Measurements from ENCODE around the gene RNF144B. TPM values are rescaled to one million over a fixed set of nuclear protein-coding genes. Genes with fewer than 3 reads are reported as not detected.
"Not testable (repeated sequence)": the region's sequence is repeated elsewhere in the genome, so short reads cannot be mapped to it uniquely, and the experiment has no call there.

The RNF144B gene
- total RNA-seq, 2 experiments from 2014 or later: 1.3 to 1.7 TPM

DNA sequence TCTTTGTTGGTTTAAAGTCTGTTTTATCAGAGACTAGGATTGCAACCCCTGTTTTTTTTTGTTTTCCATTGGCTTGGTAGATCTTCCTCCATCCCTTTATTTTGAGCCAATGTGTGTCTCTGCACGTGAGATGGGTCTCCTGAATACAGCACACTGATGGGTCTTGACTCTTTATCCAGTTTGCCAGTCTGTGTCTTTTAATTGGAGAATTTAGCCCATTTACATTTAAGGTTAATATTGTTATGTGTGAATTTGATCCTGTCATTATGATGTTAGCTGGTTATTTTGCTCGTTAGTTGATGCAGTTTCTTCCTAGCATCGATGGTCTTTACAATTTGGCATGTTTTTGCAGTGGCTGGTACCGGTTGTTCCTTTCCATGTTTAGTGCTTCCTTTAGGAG, 29.6 kb upstream of the RNF144B start:
- CTCF ChIA-PET; H3K27me3 Mint-ChIP-seq; H3K36me3 Mint-ChIP-seq (ENCODE audit: low read depth); H3K27ac Mint-ChIP-seq; POLR2A ChIA-PET; H3K4me1 Mint-ChIP-seq; H3K9me3 Mint-ChIP-seq; DNase-seq; H3K4me3 Mint-ChIP-seq: not testable (repeated sequence)

DNA sequence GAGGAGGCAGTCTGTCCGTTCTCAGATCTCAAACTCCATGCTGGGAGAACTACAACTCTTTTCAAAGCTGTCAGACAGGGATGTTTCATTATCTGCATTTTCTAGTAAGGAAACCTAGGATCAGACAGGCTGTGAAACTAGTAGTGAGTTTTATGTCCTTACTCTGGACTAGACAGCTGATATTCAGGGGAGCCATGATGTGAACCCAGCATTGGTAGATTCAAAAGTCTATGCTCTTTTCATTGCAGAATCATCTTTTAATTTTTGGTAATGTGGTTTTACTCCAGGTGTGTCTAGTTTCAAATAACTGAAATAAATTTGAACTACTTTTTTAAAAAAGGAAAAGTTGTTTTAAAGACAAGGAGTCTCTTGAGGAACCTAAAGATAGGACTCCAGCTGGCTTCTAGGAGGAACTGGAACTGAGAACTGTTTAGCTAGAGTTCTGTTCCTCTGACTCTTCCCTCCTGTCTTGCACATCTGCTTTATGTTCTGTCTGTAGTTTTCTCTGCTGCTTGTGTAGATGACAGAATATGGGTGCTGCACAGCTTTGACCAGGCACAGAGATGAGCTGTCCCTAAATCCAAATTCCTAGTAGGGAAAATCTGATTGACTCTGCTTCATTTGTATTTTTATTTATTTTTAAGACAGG, 27.8 kb upstream of the RNF144B start:
- no peaks in the 10 kb centered on the region for H3K36me3 Mint-ChIP-seq (ENCODE audit: low read depth)
- H3K27ac Mint-ChIP-seq: no peak overlapping the region
- ChIA-PET POLR2A (no interaction called here), CTCF (interaction anchor here (1.4 kb wide), 1 partner anchor 10 kb away, joined by 4 read pairs; no protein-coding TSS in a partner anchor)
- no peaks in the 10 kb centered on the region for H3K9me3 Mint-ChIP-seq
- DNase-seq: no peak
- no peaks in the 10 kb centered on the region for H3K4me1 Mint-ChIP-seq
- H3K27me3 Mint-ChIP-seq: peaks cover 5% of the 10 kb centered on the region
- no peak overlapping the region for H3K4me3 Mint-ChIP-seq

DNA sequence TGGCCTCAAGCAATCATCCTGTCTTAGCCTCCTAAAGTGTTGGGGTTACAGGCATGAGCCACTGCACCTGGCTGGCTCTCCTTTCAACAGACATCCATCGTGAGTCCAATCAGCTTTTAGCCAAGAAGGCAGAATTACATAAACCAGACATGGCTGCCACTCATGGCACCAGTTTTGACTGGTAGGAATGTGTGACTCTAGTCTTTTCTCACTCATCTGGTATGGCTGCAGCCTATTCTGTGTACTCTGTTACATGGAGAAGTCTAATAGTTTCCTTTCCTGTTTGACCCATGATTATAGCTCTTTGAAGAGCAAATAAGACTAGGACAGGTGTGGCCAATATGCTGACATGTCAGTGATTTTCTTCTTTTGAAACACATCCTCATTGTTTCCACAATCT, 27.0 kb upstream of the RNF144B start:
- no peak overlapping the region for H3K27ac Mint-ChIP-seq
- no peaks in the 10 kb centered on the region for H3K4me1 Mint-ChIP-seq
- no peak for DNase-seq
- H3K4me3 Mint-ChIP-seq: no peak overlapping the region
- no peaks in the 10 kb centered on the region for H3K9me3 Mint-ChIP-seq
- ChIA-PET CTCF (interaction anchor here (1.0 kb wide), 1 partner anchor 37 kb away, joined by 3 read pairs; no protein-coding TSS in a partner anchor), POLR2A (no interaction called here)
- no peaks in the 10 kb centered on the region for H3K36me3 Mint-ChIP-seq (ENCODE audit: low read depth)
- peaks cover 4% of the 10 kb centered on the region for H3K27me3 Mint-ChIP-seq

DNA sequence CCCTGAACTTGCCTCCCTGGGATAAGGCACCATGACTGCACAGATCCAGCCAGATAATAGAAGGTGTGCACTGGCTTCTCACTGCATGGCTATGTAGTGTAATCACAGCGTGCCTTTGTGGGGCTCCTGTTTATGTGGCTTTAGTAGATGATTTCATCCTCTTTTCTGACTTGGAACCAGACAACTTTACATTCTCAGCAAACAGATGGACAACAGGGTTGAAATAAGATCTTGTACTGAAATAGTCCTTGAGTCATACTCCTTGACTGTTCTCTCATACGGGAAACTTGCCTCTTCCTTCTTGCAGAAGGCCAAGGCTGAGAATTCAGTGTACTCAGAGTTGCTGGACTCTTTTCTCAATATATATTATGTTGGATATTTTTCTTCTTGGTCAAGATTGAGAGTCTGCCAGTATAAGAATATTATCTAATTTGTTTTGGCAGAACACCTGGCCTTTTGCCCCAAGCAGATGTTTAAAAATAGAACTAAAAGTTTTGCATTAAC, 25.0 kb upstream of the RNF144B start:
- Mint-ChIP-seq H3K9me3 (peaks cover 2% of the 10 kb centered on the region), H3K27ac (no peak overlapping the region), H3K4me1 (no peaks in the 10 kb centered on the region), H3K4me3 (no peak overlapping the region), H3K27me3 (peaks cover 4% of the 10 kb centered on the region), H3K36me3 (ENCODE audit: low read depth) (no peaks in the 10 kb centered on the region)
- CTCF ChIA-PET: no interaction called here
- DNase-seq: no peak
- POLR2A ChIA-PET: no interaction called here

DNA sequence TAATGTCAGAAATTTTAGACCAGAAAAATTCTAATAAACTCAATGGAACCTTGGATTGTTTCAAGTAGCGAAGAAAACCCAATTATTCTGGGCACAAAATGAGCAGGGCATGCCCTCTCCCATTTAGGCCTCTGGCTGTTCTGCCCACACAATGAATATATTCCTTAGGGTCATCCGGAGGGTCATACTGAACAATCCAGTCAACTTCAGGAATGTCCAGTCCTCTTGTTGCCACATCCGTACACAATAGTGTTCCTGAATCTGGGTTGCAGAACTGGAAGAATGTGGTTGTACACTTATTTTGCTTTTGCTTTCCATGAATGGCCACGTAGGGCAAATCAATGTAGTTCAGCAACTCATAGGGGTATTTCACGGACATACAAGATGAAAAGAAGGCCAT, 23.4 kb upstream of the RNF144B start:
- Mint-ChIP-seq H3K4me1 (no peaks in the 10 kb centered on the region), H3K9me3 (peaks cover 5% of the 10 kb centered on the region), H3K27me3 (peaks cover 4% of the 10 kb centered on the region), H3K27ac (no peak overlapping the region), H3K36me3 (ENCODE audit: low read depth) (no peaks in the 10 kb centered on the region), H3K4me3 (no peak overlapping the region)
- CTCF ChIA-PET: no interaction called here
- POLR2A ChIA-PET: no interaction called here
- no peak for DNase-seq

DNA sequence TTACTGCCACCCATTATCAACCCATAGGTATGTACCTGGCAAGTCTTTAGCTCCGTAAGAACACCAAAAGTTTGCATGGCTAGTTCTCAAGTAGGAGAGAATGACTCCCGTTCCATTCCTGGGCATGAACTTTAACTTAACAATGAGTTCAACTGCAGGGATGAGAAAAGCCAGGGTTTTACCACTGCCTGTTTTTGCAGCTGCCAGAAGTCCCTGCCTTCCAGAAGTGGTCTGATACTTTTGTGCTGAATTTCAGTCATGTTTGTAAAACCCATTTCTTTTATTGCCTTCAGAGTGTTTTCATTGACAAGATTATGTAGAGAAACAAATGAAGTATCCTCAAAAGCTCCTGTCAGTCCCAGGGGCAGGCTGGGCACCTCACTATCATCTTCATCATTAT, 22.6 kb upstream of the RNF144B start:
- H3K27ac Mint-ChIP-seq; CTCF ChIA-PET; H3K9me3 Mint-ChIP-seq; POLR2A ChIA-PET; H3K27me3 Mint-ChIP-seq; H3K4me3 Mint-ChIP-seq; H3K4me1 Mint-ChIP-seq; DNase-seq; H3K36me3 Mint-ChIP-seq (ENCODE audit: low read depth): not testable (repeated sequence)

DNA sequence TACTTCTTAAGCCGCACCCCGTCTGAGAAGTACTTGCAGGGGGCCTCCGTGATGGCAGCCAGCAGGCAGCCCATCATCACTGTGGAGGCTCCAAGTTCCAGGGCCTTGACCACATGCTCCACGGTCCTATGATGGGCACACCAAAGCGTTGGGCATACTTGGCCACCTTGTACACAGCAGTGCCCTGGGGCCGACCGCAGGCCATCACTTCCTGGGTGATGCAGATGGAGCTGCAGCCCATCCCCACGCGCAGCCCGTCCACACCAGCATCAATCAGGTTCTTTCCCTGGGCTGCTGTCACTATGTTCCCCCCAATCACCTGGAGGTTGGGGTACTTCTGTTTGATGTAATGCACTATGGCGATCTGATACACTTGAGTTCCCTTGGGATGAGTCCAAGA, 19.8 kb upstream of the RNF144B start:
- Mint-ChIP-seq H3K36me3 (ENCODE audit: low read depth) (no peaks in the 10 kb centered on the region), H3K27ac (no peak overlapping the region), H3K27me3 (peaks cover 4% of the 10 kb centered on the region), H3K4me3 (no peak overlapping the region), H3K9me3 (peaks cover 5% of the 10 kb centered on the region), H3K4me1 (no peaks in the 10 kb centered on the region)
- ChIA-PET POLR2A (no interaction called here), CTCF (interaction anchor here (0.7 kb wide), 1 partner anchor 18 kb away, joined by 3 read pairs; no protein-coding TSS in a partner anchor)
- no peak for DNase-seq

DNA sequence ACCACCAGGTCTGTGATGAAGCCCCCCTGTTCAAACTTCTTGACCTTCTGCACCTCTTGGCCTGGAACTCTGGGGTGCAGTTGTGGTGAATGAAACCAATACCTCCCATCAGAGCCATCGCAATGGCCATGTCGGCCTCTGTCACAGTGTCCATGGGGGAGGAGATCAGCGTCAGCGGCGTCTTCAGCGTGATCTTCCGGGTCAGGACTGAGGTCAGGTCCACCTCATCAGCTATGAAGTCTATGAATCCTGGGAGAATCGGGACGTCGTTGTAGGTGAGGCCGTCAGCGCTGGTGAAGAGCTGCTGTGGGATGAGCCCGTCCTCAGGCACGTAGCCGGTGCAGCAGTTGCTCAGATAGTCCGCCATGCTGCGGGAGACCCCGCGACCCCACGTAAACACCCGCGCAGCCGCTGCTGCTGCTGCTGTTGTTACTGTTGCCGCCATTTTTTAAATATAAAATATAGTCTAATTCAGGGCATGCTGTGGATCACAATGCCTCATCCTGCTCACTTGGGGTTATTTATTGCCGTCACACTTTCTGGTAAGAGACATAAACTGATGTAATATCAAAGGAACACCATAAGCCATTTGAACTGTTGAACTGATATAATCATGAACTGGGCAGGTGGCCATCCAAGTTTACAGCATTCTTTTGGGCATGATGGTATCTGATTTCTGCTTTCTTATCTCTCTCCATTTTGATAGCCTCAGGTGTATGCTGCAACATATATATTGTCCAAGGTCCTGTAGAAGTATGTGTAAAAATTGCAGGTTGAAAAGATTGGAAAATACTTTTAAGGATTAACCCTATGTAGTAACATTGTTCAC, 18.7 kb upstream of the RNF144B start:
- POLR2A ChIA-PET: no interaction called here
- CTCF ChIA-PET: no interaction called here
- Mint-ChIP-seq H3K9me3 (peaks cover 5% of the 10 kb centered on the region), H3K27ac (no peak overlapping the region), H3K4me3 (no peak overlapping the region), H3K36me3 (ENCODE audit: low read depth) (no peaks in the 10 kb centered on the region), H3K27me3 (peaks cover 4% of the 10 kb centered on the region), H3K4me1 (no peaks in the 10 kb centered on the region)
- no peak for DNase-seq

DNA sequence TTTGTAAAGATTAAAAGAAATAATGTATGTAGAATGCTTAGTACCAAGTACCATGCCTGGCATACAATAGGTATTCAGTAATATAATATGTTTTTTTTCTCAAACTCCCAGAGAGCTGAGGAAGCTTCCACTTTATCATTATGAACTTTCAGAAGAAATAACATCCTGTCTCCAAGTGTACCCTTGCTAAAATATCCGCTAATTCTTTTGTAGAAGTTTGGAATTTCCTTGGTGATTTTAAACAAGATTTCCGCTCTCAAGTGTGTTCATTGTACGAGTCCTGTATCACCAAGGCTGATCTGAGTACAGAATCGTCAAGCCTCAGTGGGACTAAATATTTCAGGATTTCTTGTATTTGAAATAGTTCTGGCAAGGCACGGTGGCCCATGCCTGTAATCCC, 16.1 kb upstream of the RNF144B start:
- Mint-ChIP-seq H3K27ac (no peak overlapping the region), H3K4me1 (no peaks in the 10 kb centered on the region), H3K36me3 (ENCODE audit: low read depth) (no peaks in the 10 kb centered on the region), H3K4me3 (no peak overlapping the region), H3K27me3 (no peaks in the 10 kb centered on the region), H3K9me3 (peaks cover 3% of the 10 kb centered on the region)
- CTCF ChIA-PET: interaction anchor here (0.9 kb wide), 1 partner anchor 49 kb away, joined by 3 read pairs; no protein-coding TSS in a partner anchor
- DNase-seq: no peak
- POLR2A ChIA-PET: no interaction called here

DNA sequence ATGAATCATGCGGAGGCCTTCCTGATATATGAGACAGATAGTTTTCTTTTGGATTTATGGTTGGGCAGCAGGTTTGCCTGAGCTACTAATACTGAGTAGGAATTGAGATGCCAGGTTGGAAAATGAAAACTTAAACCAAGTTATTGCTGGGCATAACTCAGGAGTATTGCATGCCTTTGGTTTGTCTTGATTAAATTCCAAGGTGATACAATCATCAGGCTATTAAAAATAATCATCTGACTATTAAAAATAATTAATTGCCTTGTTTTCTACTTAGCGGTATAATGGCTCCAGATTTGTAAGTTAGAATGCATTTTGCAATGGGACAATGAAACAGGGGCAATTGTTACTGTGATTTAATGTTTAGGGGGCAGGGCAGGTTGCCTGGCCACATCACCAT, 15.5 kb upstream of the RNF144B start:
- DNase-seq: no peak

DNA sequence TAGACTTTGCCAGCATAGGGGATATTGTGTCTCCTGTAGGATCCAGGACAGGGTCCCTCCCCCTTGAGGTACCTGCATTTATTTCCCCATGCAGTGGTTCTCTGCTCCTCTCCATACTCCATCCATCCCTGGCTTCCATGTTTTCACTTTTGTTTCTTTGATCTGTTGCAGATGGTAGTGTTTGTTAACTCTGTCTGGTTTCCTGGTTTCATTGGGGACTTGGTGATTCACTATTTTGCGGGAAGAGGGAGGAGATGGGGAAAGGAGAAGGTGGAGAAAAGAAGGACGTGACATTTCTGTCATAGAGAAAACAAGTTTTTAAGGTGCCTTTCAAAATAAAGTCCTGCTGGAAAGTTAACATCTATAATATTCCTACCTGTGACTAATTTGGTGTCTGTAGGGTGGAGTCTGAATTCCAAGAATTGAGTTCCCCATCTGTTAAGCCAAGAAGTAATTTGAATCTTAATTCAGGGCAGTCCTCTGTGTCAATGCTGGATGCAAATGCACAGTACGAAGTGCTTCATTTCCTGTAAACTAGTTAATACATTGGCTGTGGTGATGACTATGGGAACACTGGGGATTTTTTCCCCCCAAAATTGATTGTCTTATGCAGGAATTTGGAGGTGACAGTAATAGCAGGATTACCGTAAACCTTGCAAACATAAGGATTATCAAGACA, 6.9 kb upstream of the RNF144B start:
- Mint-ChIP-seq H3K27me3 (peaks cover 14% of the 10 kb centered on the region), H3K9me3 (no peaks in the 10 kb centered on the region), H3K4me3 (no peak overlapping the region), H3K27ac (no peak overlapping the region), H3K36me3 (ENCODE audit: low read depth) (no peaks in the 10 kb centered on the region), H3K4me1 (no peaks in the 10 kb centered on the region)
- no peak for DNase-seq
- CTCF ChIA-PET: no interaction called here
- POLR2A ChIA-PET: no interaction called here

More for the DNA sequence above, 15.5 kb upstream of the RNF144B start:
- Mint-ChIP-seq H3K36me3 (ENCODE audit: low read depth) (no peaks in the 10 kb centered on the region), H3K4me1 (no peaks in the 10 kb centered on the region), H3K27ac (no peak overlapping the region), H3K27me3 (no peaks in the 10 kb centered on the region), H3K4me3 (no peak overlapping the region), H3K9me3 (peaks cover 3% of the 10 kb centered on the region)
- ChIA-PET POLR2A (no interaction called here), CTCF (interaction anchor here (0.9 kb wide), 1 partner anchor 50 kb away, joined by 3 read pairs; no protein-coding TSS in a partner anchor)

DNA sequence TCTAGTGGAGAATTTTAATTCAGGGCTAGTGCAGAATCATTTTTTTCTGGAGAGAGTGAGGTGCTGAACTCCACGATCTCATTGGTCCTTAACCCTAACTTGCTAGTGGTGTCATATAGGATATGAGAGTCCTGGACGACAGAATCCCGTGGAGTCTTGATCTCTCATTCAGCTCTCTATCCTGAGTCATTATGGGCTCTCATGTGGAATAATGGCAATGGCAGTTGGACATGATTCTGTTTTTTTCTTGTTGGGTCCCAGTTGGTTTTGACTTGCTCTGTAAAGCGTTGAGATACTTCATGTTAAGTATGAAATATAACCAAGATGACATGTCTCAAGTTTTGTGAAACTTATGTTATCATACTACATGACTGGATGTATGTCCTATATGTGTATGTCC, 6.3 kb upstream of the RNF144B start:
- no peak overlapping the region for H3K4me3 Mint-ChIP-seq
- CTCF ChIA-PET: no interaction called here
- no peaks in the 10 kb centered on the region for H3K9me3 Mint-ChIP-seq
- POLR2A ChIA-PET: no interaction called here
- no peaks in the 10 kb centered on the region for H3K36me3 Mint-ChIP-seq (ENCODE audit: low read depth)
- no peak for DNase-seq
- no peaks in the 10 kb centered on the region for H3K4me1 Mint-ChIP-seq
- H3K27ac Mint-ChIP-seq: no peak overlapping the region
- H3K27me3 Mint-ChIP-seq: peaks cover 14% of the 10 kb centered on the region

DNA sequence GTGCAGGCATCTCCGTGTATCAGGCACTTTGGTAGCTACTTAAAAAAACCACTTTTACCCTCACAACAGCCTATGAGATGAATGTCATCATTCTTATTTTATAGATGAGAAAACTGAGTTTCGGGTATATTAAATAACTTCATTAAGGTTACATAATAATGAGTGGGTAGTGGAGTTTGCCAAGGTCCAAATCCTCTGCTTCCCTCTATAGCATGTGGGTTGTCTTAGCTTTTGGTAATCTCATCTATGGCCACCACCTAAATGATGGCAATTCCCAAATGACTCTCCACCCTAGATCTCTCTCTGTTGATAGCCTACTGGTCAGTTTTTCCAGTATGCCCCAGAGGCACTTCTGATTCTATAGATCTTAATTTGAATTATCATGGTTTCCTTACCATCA, 3.7 kb upstream of the RNF144B start:
- no peak for DNase-seq
- Mint-ChIP-seq H3K4me1 (peaks cover 18% of the 10 kb centered on the region), H3K9me3 (no peaks in the 10 kb centered on the region), H3K27me3 (peaks cover 17% of the 10 kb centered on the region), H3K36me3 (ENCODE audit: low read depth) (no peaks in the 10 kb centered on the region), H3K4me3 (no peak overlapping the region), H3K27ac (no peak overlapping the region)
- ChIA-PET POLR2A (no interaction called here), CTCF (no interaction called here)
